Coronary artery (tissue), 2 donors: ENCODE data around the gene SCNN1G.

ENCODE experiments used
- DNase-seq: peaks from one replicate; pipeline ENCODE4 v3.0.0-alpha.2; 2017; ENCODE audit warnings: low spot score
- H3K27ac ChIP-seq, 2 donors: fragments of 200-600 bp; sonication (generic); one replicate each; pipeline ENCODE4 v1.5.1; 2016 to 2019
- H3K4me3 ChIP-seq: fragments of 200-600 bp; sonication (generic); 2 replicates; pipeline ENCODE4 v1.5.1; 2016; ENCODE audit warnings: mild to moderate bottlenecking, moderate library complexity
- TF ChIP-seq, protein P1 (sequence below): fragments of 200-600 bp; sonication (generic); IDR thresholded peaks from one replicate; pipeline ENCODE4 v1.5.1; 2019; ENCODE audit warnings: antibody characterized with exemption

SCNN1G gene

DNA sequence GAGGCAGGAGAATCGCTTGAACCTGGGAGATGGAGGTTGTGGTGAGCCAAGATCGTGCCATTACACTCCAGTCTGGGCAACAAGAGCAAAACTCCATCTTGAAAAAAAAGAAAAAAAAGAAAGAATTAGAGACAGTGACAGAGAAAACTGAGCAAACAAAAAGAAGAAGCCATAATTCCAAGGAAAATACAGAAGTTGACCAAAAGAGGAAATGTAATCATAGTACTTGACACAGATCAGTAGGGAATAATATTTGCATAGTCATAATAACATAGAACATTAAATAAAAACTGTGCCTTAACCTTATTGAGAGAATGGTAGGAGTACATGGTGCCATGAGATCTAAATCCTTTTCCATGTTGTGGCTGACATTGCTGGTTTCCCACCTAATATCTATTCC, 18.6 kb upstream of the SCNN1G start:
- no peak for DNase-seq
- no peak overlapping the region for H3K4me3 ChIP-seq
- TF ChIP-seq, protein P1, sequence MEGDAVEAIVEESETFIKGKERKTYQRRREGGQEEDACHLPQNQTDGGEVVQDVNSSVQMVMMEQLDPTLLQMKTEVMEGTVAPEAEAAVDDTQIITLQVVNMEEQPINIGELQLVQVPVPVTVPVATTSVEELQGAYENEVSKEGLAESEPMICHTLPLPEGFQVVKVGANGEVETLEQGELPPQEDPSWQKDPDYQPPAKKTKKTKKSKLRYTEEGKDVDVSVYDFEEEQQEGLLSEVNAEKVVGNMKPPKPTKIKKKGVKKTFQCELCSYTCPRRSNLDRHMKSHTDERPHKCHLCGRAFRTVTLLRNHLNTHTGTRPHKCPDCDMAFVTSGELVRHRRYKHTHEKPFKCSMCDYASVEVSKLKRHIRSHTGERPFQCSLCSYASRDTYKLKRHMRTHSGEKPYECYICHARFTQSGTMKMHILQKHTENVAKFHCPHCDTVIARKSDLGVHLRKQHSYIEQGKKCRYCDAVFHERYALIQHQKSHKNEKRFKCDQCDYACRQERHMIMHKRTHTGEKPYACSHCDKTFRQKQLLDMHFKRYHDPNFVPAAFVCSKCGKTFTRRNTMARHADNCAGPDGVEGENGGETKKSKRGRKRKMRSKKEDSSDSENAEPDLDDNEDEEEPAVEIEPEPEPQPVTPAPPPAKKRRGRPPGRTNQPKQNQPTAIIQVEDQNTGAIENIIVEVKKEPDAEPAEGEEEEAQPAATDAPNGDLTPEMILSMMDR: no peak
- no peak overlapping the region for H3K27ac ChIP-seq

DNA sequence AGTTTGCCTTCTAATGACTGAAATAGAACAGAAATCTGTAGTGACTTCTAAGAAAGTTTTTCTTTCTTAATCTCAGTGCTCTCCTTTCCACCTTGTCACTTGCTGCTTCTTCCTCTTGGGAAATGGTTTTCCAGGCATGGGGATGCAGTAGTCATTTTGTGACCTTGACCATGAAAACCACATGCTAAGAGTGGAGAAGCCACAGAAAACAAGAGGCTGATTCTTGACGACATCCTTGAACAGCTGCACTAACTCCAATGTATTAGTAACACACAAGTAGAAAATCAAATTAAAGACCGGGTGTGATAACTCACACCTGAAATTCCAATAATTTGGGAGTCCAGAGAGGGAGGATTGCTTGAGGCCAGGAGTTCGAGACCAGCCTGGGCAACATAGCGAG, 17.8 kb upstream of the SCNN1G start:
- no peak for DNase-seq
- Histone ChIP-seq H3K4me3 (no peak overlapping the region), H3K27ac (no peak overlapping the region)
- TF ChIP-seq, protein P1: no peak

DNA sequence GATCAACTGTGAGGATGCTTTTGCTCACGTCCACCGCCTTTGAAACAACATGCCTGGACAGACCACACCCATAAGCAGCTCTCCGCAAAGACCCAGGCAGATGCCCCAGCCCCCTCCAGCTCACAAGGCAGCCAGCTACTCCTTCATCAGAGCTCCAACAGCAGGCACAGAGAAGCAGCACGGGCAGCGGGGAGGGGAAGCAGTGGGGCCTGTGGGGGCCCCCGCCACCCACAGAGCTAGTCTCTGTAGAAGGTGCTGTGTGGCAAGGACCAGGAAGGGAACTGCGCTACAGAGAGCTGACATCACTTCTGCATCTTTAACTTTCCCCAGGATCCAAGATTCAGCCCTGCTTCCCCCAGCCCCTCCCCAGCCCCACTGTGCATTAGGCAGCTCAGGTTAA, 10.0 kb upstream of the SCNN1G start:
- no peak for DNase-seq
- TF ChIP-seq, protein P1: no peak

DNA sequence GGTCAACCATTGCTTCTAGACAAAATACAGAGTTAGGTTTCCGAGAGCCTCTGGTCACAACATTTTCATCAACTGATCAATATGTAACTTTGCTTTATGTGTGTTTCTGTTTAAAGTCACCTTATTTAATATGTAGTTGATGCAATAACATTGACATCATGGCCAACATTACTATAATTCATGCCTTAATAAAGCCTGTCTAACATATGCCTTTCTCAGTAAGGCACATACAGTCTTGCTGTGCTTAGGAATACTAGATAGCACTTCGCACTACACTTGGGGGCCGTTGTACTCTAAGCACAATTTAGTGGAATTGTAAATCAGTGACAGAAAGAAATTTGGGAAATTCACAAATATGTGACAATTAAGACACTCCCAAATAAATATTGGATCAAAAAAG, 9.6 kb upstream of the SCNN1G start:
- no peak for DNase-seq
- Histone ChIP-seq H3K27ac (no peak overlapping the region), H3K4me3 (no peak overlapping the region)
- TF ChIP-seq, protein P1: no peak

More for the DNA sequence above, 10.0 kb upstream of the SCNN1G start:
- Histone ChIP-seq H3K27ac (no peak overlapping the region), H3K4me3 (no peak overlapping the region)

DNA sequence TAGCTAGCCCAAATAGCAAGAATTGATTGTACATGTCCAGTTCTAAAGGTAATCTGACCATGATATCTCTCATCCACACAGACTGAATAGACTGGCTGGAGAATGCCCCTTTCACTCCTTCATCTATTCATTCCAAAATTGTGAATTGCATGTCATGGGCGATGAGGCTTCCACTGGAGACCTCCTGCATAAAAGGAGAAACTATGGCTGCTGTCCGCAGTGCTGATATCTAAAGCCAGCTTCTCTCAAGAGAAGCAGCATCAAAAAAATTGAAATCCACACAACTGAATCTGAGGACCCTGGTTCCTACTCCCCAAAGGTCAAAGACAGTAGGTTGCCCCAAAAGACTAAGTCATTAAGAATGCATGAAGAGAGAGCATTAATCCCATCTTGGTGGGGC, 7.9 kb upstream of the SCNN1G start:
- H3K27ac ChIP-seq: no peak overlapping the region
- DNase-seq: no peak
- TF ChIP-seq, protein P1: no peak
- H3K4me3 ChIP-seq: no peak overlapping the region

DNA sequence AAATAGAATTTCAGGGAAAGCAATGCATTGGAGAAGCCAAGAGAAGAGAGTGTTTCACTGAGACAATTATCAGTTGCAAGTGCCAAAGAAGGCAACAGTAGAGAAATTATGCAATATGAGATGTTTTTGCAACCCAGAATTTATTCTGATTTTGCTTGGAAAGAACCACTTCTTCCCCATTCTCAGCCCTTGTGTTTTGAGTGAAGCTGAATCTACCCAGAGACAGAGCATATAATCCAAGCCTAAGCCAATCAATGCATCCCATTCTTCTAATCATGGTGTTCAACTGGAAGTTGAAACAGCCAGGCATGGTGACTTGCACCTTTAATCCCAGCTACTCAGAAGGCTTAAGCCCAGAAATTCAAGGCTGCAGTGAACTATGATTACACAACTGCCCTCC, 6.9 kb upstream of the SCNN1G start:
- TF ChIP-seq, protein P1: no peak
- Histone ChIP-seq H3K27ac (no peak overlapping the region), H3K4me3 (no peak overlapping the region)
- DNase-seq: no peak

DNA sequence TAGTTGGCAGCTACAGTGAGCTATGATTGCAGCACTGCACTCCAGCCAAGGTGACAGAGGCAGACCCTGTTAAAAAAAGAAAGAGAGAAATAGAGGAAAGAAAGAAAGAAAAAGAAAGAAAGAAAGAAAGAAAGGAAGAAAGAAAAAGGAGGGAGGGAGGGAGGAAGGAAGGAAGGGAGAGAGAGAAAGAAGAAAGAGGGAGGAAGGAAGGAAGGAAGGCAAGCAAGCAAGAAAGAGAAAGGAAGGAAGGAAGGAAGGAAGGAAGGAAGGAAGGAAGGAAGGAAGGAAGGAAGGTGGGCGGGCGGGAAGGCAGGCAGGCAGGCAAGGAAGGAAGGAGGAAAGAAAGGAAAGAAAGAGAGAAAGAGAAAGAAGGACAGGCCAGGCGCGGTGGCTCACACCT, 1.0 kb upstream of the SCNN1G start:
- H3K4me3 ChIP-seq: no peak overlapping the region
- no peak overlapping the region for H3K27ac ChIP-seq
- DNase-seq: no peak
- TF ChIP-seq, protein P1: no peak
